ENCODE measurements around the gene RCAN2. TPM values are rescaled to one million over a fixed set of nuclear protein-coding genes. Genes with fewer than 3 reads are reported as not detected.

The RCAN2 gene
- total RNA-seq, 4 donors from 2014 or later: 46.9 to 289 (median 171) TPM

- H3K4me3 ChIP-seq: no peak overlapping the region
- peaks cover 0 to 9% of the 10 kb centered on the region in 2 donors for H3K36me3 ChIP-seq
- H3K9me3 ChIP-seq: no peaks in the 10 kb centered on the region
- TF ChIP-seq POLR2A (IDR thresholded peaks at IDR 0.05) (no peak), EP300 (IDR thresholded peaks at IDR 0.05) (no peak), POLR2AphosphoS5 (IDR thresholded peaks at IDR 0.05) (no peak), CTCF (IDR thresholded peaks at IDR 0.05) (no peak)
- peak overlapping the region in 3 of 4 donors; percentile 20 to 88 (median 69) for H3K27ac ChIP-seq
- peaks cover 0 to 29% (median 9%) of the 10 kb centered on the region in 3 donors for H3K4me1 ChIP-seq
- no peaks in the 10 kb centered on the region for H3K27me3 ChIP-seq
- ATAC-seq: no peak
- WGBS, 2 donors (ENCODE audit: low coverage in 1 of 2): 73 to 83% methylated on average over 1 to 2 of the region's 2 CpGs
These were observed 272.8 kb downstream of the RCAN2 start for GRCh38 chr6:46218457-46218856.

DNA sequence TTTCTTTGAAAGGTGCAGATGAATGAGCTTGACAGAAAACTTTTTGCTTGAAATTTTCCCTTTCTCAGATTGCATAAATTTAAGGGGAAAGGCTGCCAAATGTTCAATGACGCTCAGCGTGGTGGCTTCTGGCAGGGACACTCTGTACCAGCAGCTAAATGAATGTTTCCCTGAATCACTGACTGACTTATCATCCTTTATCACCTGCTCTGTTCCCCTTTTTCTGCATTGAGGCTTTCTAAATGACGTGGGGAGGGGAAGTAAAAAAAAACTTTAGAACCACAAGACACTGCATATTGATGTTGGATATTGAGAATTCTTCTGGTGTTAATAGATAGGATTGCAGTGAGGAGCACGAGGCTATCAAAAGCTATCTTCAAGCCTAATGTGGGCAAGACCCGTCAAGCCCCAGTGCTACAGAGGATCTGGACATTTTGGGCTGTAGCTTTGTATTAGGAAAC, 273.5 kb downstream of the RCAN2 start:
- H3K4me3 ChIP-seq: no peak overlapping the region
- TF ChIP-seq POLR2AphosphoS5 (IDR thresholded peaks at IDR 0.05): peak; percentile 97
- no peak for TF ChIP-seq CTCF (IDR thresholded peaks at IDR 0.05)
- peak; percentile 92 for TF ChIP-seq EP300 (IDR thresholded peaks at IDR 0.05)
- H3K27me3 ChIP-seq: no peaks in the 10 kb centered on the region
- 67 to 81% methylated on average over 4 of the region's 5 CpGs for WGBS, 2 donors (ENCODE audit: low coverage in 1 of 2)
- peak overlapping the region in 3 of 4 donors; percentile 20 to 88 (median 69) for H3K27ac ChIP-seq
- peaks cover 0 to 3% of the 10 kb centered on the region in 2 donors for H3K36me3 ChIP-seq
- H3K9me3 ChIP-seq: no peaks in the 10 kb centered on the region
- H3K4me1 ChIP-seq: peaks cover 0 to 29% (median 9%) of the 10 kb centered on the region in 3 donors
- peak; percentile 79 for ATAC-seq

DNA sequence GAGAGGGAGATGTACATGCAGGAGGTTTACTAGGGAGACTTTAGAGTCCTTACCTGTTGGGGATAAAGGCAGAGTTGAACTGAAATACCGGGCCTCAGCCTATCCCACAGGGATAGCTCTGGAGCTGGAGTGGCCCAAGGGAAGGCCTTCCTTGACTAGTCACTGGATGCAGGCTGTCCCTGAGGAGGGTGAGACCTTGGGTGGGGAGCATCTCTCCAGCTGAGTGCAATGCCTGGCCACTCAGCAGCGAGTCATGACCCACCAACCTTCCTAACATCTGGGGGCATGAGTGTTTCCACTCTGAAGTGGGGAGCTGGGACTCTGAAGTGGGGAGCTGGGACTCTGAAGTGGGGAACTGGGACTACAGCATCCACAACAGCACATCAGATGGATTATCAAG, 274.4 kb downstream of the RCAN2 start:
- Histone ChIP-seq H3K4me3 (no peak overlapping the region), H3K36me3 (no peaks in the 10 kb centered on the region), H3K27ac (peak overlapping the region; percentile 4 to 60 (median 22)), H3K27me3 (no peaks in the 10 kb centered on the region), H3K4me1 (peaks cover 0 to 29% (median 9%) of the 10 kb centered on the region in 3 donors), H3K9me3 (no peaks in the 10 kb centered on the region)
- WGBS, 2 donors (ENCODE audit: low coverage in 1 of 2): 86 to 100% methylated on average over 1 of the region's 2 CpGs
- ATAC-seq: no peak
- TF ChIP-seq CTCF (IDR thresholded peaks at IDR 0.05): no peak
- no peak for TF ChIP-seq EP300 (IDR thresholded peaks at IDR 0.05)

- H3K27ac ChIP-seq: no peak overlapping the region
- peaks cover 0 to 29% (median 9%) of the 10 kb centered on the region in 3 donors for H3K4me1 ChIP-seq
- no peak overlapping the region for H3K4me3 ChIP-seq
- no peaks in the 10 kb centered on the region for H3K27me3 ChIP-seq
- no peaks in the 10 kb centered on the region for H3K36me3 ChIP-seq
- ATAC-seq: no peak
- H3K9me3 ChIP-seq: no peaks in the 10 kb centered on the region
- 77 to 94% methylated on average over 2 to 3 of the region's 4 CpGs for WGBS, 2 donors (ENCODE audit: low coverage in 1 of 2)
- TF ChIP-seq POLR2A (IDR thresholded peaks at IDR 0.05) (no peak), EP300 (IDR thresholded peaks at IDR 0.05) (no peak)
These were observed 275.5 kb downstream of the RCAN2 start for GRCh38 chr6:46215777-46216176.

GRCh38 chr6:46215213-46215612, 276.0 kb downstream of the RCAN2 start:
- Histone ChIP-seq H3K4me3 (no peak overlapping the region), H3K9me3 (no peaks in the 10 kb centered on the region), H3K27me3 (no peaks in the 10 kb centered on the region), H3K36me3 (no peaks in the 10 kb centered on the region), H3K4me1 (peaks cover 0 to 29% (median 9%) of the 10 kb centered on the region in 3 donors), H3K27ac (no peak overlapping the region)
- ATAC-seq: no peak
- 68 to 82% methylated on average over 6 of the region's 6 CpGs for WGBS, 2 donors (ENCODE audit: low coverage in 1 of 2)
- TF ChIP-seq CTCF (IDR thresholded peaks at IDR 0.05) (no peak), POLR2AphosphoS5 (IDR thresholded peaks at IDR 0.05) (no peak), EP300 (IDR thresholded peaks at IDR 0.05) (no peak), POLR2A (IDR thresholded peaks at IDR 0.05) (no peak)

All from gastroesophageal sphincter (tissue), 4 donors.